ENCODE data around the gene POLR1C. TPM values are rescaled to one million over a fixed set of nuclear protein-coding genes. Genes with fewer than 3 reads are reported as not detected.

POLR1C gene
- total RNA-seq: 25.6 TPM

DNA sequence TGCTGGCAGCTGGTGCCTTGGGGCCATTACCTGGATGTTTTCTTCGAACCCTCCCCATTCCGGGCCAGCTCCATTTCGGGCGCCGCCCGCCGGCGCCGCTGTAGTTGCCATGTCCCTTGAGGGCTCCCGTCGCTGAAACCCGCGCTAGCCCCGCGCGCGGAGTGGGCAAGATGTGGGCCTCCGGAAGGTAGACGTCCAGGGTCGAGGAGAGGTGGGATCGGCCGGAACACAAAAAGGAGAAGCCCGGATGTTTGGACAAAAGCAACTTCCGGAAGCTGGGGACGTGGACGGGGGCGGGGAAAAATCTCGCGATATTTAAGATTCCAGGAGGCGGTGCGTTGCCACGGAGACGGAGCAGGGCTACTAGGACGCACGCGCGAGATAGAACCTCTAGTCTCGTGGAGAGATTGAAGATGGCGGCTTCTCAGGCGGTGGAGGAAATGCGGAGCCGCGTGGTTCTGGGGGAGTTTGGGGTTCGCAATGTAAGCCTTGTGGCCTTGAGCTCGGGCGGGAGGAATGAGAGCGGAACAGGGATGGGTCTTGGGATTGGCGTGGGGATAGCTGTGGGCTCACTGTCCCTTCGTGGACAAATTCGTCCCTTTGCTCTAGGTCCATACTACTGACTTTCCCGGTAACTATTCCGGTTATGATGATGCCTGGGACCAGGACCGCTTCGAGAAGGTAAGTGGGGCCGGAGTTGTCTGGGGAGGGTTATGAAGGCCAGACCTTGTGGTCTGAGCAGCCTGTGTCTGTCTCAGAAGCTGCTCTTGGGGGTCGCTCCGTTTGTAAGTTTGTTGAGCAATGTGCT, at the start of gene POLR1C, which contains the start of gene YIPF3:
Gene POLR1C (plus strand): TSS at position 393 of the 808 bp plus-strand sequence. CDS start 21 bp downstream, at position 414.
Gene YIPF3 (minus strand): TSS at position 230 of the 808 bp plus-strand sequence. CDS start 119 bp downstream, at position 111.

GRCh38 chr6:43477235-43478007, 39.5 kb upstream of the POLR1C start, which contains the start of gene TJAP1:
TJAP1 (plus strand) TSS chr6:43477570; CDS start chr6:43499002, 21,432 bp downstream.

DNA sequence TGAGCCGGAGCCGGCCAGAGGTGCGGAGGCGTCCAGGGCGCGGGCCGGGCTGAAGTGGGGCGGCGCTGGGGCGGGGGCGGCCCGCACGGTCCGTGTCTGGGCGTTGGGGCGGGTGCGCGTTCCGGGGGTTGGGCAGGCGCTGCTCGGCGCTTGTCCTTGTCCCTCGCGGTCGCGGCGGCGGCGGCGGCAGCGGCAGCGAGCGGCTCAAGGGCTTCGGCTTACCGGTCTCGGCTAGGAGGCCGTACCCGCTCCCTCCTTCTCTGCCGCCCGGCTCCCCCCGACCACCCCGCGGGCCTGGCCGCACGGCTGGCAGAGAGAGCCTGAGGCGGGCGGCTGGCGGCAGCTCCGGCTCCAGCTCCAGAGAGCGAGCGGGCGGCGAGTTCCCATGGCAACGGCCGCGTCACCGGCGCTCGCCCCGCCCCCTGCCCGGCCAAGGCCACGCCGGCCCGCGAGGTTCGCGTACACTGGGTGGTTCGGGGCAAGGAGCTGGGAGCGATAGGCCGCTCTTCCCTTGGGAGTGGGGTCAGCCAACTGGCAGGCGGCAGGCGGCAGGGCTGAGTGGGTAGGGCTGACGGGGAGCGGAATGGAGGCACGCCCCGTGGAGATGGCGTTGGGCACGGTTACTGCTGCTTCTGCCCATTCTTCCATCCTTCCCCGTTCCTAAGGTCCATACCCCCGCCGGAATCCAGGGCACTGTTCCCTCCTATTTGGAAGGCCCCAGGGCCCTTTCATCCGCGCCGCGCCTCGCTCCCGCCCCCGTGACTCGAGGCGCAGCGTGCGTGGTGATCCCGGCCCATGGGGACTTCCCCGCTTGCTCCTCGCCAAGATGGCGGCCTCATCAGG, 6.7 kb upstream of the POLR1C start, which contains the start of gene LRRC73:
Gene LRRC73 (minus strand): TSS at position 363 of the 843 bp plus-strand sequence. CDS start 561 bp downstream, outside the sequence.

Small RNAs within 50 kb of the gene (small RNA-seq; reads per million reads assigned to genes)
- gene RF00426 (not detected), gene RNU6-1113P (not detected)

Other genes starting within 250 kb of the POLR1C start
- gene SLC22A7, start 218.8 kb upstream of the POLR1C start, total RNA-seq: 0.23 TPM
- gene CRIP3, start 208.3 kb upstream of the POLR1C start, total RNA-seq: 6.7 TPM
- 18.2 TPM for gene ZNF318, start 147.4 kb upstream of the POLR1C start, total RNA-seq
- 23.8 TPM for gene ABCC10, start 89.5 kb upstream of the POLR1C start, total RNA-seq
- 8.3 TPM for gene DLK2, start 61.5 kb upstream of the POLR1C start, total RNA-seq
- 5.1 TPM for gene TJAP1, start 39.5 kb upstream of the POLR1C start, total RNA-seq
- gene LRRC73, start 6.7 kb upstream of the POLR1C start, total RNA-seq: 5.3 TPM
- 66.7 TPM for gene YIPF3, start 163 bp upstream of the POLR1C start, total RNA-seq
- 52.4 TPM for gene XPO5, start 58.9 kb downstream of the POLR1C start, total RNA-seq
- 10.6 TPM for gene POLH, start 59.1 kb downstream of the POLR1C start, total RNA-seq
- gene GTPBP2, start 112.2 kb downstream of the POLR1C start, total RNA-seq: 30.9 TPM
- 23.1 TPM for gene MAD2L1BP, start 118.8 kb downstream of the POLR1C start, total RNA-seq
- 6.0 TPM for gene RSPH9, start 127.9 kb downstream of the POLR1C start, total RNA-seq
- 23.1 TPM for gene MRPS18A, start 170.7 kb downstream of the POLR1C start, total RNA-seq